MM.1S (cell line): ENCODE data around the gene GALR3.

Experiments
- CTCF ChIP-seq: fragments of 300-600 bp; sonication (generic); IDR thresholded peaks from 2 replicates; pipeline ENCODE4 v1.5.1; 2016; ENCODE audit warnings: antibody characterized with exemption, low read length, mixed read lengths
- EZH2 ChIP-seq: fragments of 300-600 bp; sonication (generic); optimal IDR thresholded peaks from 2 replicates; pipeline ENCODE3; 2017; ENCODE audit warnings: low read depth, mild to moderate bottlenecking, antibody characterized with exemption, low read length, mixed read lengths
- EZH2phosphoT487 ChIP-seq: fragments of 300-600 bp; sonication (generic); IDR thresholded peaks from 2 replicates; pipeline ENCODE4 v1.6.1; 2018; ENCODE audit warnings: antibody characterized with exemption, low read length

GRCh38 chr22:37803195-37803638, 20.0 kb upstream of the GALR3 start:
- TF ChIP-seq CTCF (no peak), EZH2 (no peak), EZH2phosphoT487 (no peak)
